Measurements from ENCODE around the gene PAXX.

The PAXX gene

GRCh38 chr9:136991993-136992818 is at the start of gene PAXX:
Gene PAXX (plus strand): TSS chr9:136992422. CDS start chr9:136992444, 22 bp downstream.
- Histone ChIP-seq H3K79me2 (ENCODE audit: insufficient read depth, low read length) (no peaks in the 10 kb centered on the region), H3K4me3 (ENCODE audit: insufficient read depth, low read length, poor library complexity, severe bottlenecking) (peak within 1 kb of the TSS; percentile 66), H3K4me2 (ENCODE audit: low read depth, low read length, poor library complexity, severe bottlenecking) (peak within 1 kb of the TSS; percentile 88), H3K9me2 (replicated peaks; ENCODE audit: insufficient read depth, low read length) (no peaks in the 10 kb centered on the region), H3K36me3 (ENCODE audit: low read length) (no peaks in the 10 kb centered on the region), H3K9ac (ENCODE audit: low read length) (peak within 1 kb of the TSS; percentile 89), H3F3A (ENCODE audit: insufficient read depth) (no peaks in the 10 kb centered on the region), H3K27me3 (ENCODE audit: low read length) (no peaks in the 10 kb centered on the region), H4K20me1 (ENCODE audit: low read depth, low read length) (no peaks in the 10 kb centered on the region), H3K27ac (ENCODE audit: low read depth, low read length) (peak within 1 kb of the TSS; percentile 60), H2AFZ (ENCODE audit: low read depth, low read length, severe bottlenecking) (peak within 1 kb of the TSS; percentile 86), H3K9me3 (ENCODE audit: insufficient read depth, low read length) (no peaks in the 10 kb centered on the region)
- TF ChIP-seq EZH2phosphoT487 (conservative IDR thresholded peaks at IDR 0.05; ENCODE audit: low read length) (no peak), CTCF (IDR thresholded peaks at IDR 0.05; ENCODE audit: insufficient read depth, low read length, poor library complexity, severe bottlenecking) (no peak)

GRCh38 chr9:136942881-136943230 is 49.4 kb upstream of the PAXX start:
- no peak overlapping the region for H3K9ac ChIP-seq (ENCODE audit: low read length)
- no peak overlapping the region for H2AFZ ChIP-seq (ENCODE audit: low read depth, low read length, severe bottlenecking)
- no peak overlapping the region for H3K4me3 ChIP-seq (ENCODE audit: insufficient read depth, low read length, poor library complexity, severe bottlenecking)
- H4K20me1 ChIP-seq (ENCODE audit: low read depth, low read length) = no peaks in the 10 kb centered on the region
- no peaks in the 10 kb centered on the region for H3K9me2 ChIP-seq (replicated peaks; ENCODE audit: insufficient read depth, low read length)
- no peaks in the 10 kb centered on the region for H3F3A ChIP-seq (ENCODE audit: insufficient read depth)
- peaks cover 8% of the 10 kb centered on the region for H3K79me2 ChIP-seq (ENCODE audit: insufficient read depth, low read length)
- no peak overlapping the region for H3K27ac ChIP-seq (ENCODE audit: low read depth, low read length)
- H3K36me3 ChIP-seq (ENCODE audit: low read length) = no peaks in the 10 kb centered on the region
- no peaks in the 10 kb centered on the region for H3K27me3 ChIP-seq (ENCODE audit: low read length)
- H3K9me3 ChIP-seq (ENCODE audit: insufficient read depth, low read length) = no peaks in the 10 kb centered on the region
- no peak overlapping the region for H3K4me2 ChIP-seq (ENCODE audit: low read depth, low read length, poor library complexity, severe bottlenecking)
- TF ChIP-seq CTCF (IDR thresholded peaks at IDR 0.05; ENCODE audit: insufficient read depth, low read length, poor library complexity, severe bottlenecking) (no peak), EZH2phosphoT487 (conservative IDR thresholded peaks at IDR 0.05; ENCODE audit: low read length) (no peak)

- Histone ChIP-seq H3F3A (ENCODE audit: insufficient read depth) (no peaks in the 10 kb centered on the region), H3K27me3 (ENCODE audit: low read length) (no peaks in the 10 kb centered on the region), H3K9me3 (ENCODE audit: insufficient read depth, low read length) (no peaks in the 10 kb centered on the region), H3K9ac (ENCODE audit: low read length) (peak overlapping the region; percentile 94), H3K9me2 (replicated peaks; ENCODE audit: insufficient read depth, low read length) (no peaks in the 10 kb centered on the region), H3K27ac (ENCODE audit: low read depth, low read length) (peak overlapping the region; percentile 69), H3K4me2 (ENCODE audit: low read depth, low read length, poor library complexity, severe bottlenecking) (peak overlapping the region; percentile 57), H3K36me3 (ENCODE audit: low read length) (no peaks in the 10 kb centered on the region), H2AFZ (ENCODE audit: low read depth, low read length, severe bottlenecking) (no peak overlapping the region), H3K79me2 (ENCODE audit: insufficient read depth, low read length) (peaks cover 8% of the 10 kb centered on the region), H3K4me3 (ENCODE audit: insufficient read depth, low read length, poor library complexity, severe bottlenecking) (peak overlapping the region; percentile 88), H4K20me1 (ENCODE audit: low read depth, low read length) (no peaks in the 10 kb centered on the region)
- TF ChIP-seq CTCF (IDR thresholded peaks at IDR 0.05; ENCODE audit: insufficient read depth, low read length, poor library complexity, severe bottlenecking) (no peak), EZH2phosphoT487 (conservative IDR thresholded peaks at IDR 0.05; ENCODE audit: low read length) (no peak)
Measured at GRCh38 chr9:136943291-136944211, 48.7 kb upstream of the PAXX start.
